AG10803 (cell line): ENCODE results near the gene TEX48.
A peak's percentile ranks its signal among the peaks of the same experiment; 100 is the strongest.

Experiments used
- DNase-seq: peaks from one replicate; pipeline ENCODE4 v3.0.0; 2010; ENCODE audit warnings: low read depth
- H3K4me3 ChIP-seq: 2 replicates; pipeline ENCODE4 v1.5.1; 2011; ENCODE audit warnings: mild to moderate bottlenecking, low read length, control low read depth
- TF ChIP-seq, protein P1 (sequence below): conservative IDR thresholded peaks from 2 replicates; pipeline ENCODE4 v1.5.1; 2011; ENCODE audit warnings: mild to moderate bottlenecking, low read length, control low read depth, inconsistent platforms

Gene TEX48

DNA sequence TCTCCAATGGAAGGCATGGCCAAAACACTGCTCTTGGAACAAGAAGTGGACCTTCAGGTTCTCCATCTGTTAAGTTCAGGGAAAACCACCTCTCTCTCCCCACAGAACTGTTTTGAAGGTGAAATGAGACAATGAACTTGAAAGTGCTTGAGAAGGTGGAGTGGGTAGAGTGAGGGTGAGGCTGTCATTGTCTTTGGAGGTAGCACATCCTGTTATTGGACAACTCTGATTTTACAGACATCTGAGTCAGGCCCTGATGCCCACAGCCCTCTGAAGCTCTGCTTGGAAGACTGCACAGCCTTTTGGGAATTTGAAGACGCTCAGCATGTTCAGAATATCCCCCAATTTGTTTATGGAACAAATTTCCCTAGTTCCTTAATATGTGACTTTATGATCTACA, 27.6 kb upstream of the TEX48 start:
- TF ChIP-seq, protein P1, sequence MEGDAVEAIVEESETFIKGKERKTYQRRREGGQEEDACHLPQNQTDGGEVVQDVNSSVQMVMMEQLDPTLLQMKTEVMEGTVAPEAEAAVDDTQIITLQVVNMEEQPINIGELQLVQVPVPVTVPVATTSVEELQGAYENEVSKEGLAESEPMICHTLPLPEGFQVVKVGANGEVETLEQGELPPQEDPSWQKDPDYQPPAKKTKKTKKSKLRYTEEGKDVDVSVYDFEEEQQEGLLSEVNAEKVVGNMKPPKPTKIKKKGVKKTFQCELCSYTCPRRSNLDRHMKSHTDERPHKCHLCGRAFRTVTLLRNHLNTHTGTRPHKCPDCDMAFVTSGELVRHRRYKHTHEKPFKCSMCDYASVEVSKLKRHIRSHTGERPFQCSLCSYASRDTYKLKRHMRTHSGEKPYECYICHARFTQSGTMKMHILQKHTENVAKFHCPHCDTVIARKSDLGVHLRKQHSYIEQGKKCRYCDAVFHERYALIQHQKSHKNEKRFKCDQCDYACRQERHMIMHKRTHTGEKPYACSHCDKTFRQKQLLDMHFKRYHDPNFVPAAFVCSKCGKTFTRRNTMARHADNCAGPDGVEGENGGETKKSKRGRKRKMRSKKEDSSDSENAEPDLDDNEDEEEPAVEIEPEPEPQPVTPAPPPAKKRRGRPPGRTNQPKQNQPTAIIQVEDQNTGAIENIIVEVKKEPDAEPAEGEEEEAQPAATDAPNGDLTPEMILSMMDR, result no peak
- DNase-seq, result no peak

DNA sequence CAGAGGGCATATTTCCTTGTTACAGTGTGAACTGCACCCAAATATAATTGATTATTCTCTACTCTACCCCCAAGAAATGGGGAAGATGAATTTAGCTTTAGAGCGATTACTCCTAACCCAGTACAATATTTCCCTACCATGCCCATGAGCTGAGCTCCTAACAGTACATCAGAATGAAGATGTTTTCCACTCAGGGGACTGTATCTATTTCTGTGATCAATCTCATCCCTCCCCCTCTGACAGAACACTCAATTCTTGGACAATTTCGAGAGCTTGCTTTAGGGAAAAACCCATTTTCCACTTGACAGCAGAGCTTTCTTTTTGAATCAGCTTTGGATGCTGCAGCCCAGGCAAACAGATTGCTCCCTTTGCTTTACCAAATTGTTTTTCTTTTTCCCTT, 24.7 kb upstream of the TEX48 start:
- DNase-seq, result no peak
- TF ChIP-seq, protein P1, result no peak
- no peak overlapping the region for H3K4me3 ChIP-seq

More for the DNA sequence above, 27.6 kb upstream of the TEX48 start:
- no peak overlapping the region for H3K4me3 ChIP-seq

DNA sequence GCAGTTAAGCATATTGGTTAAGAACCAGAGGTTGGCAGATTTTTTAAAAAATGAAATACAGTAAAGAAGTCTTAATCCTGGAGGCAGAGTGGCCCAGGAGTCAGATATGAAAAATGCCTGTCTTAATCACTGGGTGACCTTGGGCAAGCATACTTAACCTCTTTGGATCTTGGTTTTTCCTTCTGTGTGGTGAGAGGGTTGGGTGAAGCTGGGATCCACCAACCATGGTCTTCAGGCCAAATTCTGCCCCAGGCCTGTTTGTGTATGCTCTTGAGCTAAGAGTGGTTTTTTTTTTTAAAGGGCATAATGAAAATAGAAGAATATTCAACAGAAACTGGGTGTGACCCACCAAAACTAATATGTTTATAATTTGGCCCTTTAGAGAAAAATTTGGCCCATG, 20.0 kb upstream of the TEX48 start:
- H3K4me3 ChIP-seq, result no peak overlapping the region
- DNase-seq, result no peak
- TF ChIP-seq, protein P1, result no peak

DNA sequence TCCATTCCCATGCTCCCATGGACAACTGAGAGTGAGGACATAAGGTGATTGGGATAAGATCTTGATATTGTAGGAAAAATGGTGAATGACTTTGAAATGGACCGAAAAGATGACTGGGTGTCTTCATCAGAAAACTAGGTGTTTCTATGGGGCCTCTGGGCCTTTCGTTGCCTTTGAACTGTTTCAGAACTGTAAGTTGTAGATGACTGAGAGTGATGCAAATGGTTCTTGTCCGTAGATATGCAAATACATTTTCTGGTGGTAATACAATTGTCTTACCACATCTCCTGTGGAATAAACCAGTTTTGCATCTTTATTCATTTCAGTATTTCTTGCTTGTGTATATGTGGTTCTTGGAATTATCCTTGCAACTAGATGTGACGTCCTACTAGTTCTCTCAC, 16.0 kb upstream of the TEX48 start:
- TF ChIP-seq, protein P1, result no peak
- DNase-seq, result no peak

DNA sequence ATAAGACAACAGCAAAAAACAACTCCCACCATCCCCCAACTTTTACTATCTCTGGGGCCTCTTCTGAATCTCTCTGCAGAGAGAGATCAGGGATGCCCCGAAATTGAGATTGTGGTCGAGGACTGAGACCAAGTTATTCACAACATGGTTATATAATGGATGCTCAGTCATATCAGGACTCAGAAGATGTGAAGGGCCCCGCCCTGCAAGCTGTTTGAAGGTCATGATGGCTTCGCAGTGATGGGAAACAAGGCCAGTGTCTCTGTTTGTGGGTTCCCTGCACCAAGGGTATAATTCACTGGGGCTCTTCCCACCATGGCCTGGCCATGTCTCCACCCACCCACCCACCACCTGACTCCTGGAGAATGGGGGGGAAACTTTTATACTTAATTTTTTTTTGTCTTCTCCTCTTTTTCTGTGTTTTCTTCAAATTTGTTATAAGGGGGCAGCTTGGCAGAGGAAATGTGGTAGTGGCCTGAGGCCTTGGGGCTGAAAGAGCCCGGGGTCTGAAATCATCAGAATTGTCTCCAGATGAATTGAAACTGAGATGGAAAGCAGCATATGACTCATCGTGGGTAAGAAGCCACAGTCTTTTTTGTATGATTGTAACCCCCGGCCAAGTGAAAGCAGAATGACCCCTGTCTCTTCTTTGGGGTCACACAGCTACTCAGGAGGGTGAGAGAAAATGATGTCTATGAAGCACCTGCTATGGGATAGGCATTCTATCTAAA, 15.0 kb upstream of the TEX48 start:
- no peak for DNase-seq
- TF ChIP-seq, protein P1, result no peak
- H3K4me3 ChIP-seq, result no peak overlapping the region

More for the DNA sequence above, 16.0 kb upstream of the TEX48 start:
- H3K4me3 ChIP-seq, result no peak overlapping the region

DNA sequence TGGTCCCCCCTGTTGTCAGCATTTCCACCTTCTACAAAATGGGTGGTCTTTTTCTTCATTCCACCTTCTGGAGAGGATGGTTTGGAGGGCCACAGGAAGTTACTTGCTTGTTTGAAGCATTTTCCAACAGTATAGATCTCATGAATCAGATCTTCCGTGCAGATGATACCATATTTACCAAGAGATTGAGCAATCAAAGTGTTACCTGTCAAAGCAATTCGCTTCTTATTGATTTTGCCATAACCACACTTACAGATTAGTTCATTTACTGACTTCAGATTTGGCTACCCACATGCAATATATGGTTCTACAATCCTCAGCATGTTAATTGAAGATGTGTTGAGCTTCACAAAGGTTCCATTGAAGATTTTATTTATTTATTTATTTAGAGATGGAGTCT, 14.0 kb upstream of the TEX48 start:
- DNase-seq, result no peak
- no peak overlapping the region for H3K4me3 ChIP-seq
- TF ChIP-seq, protein P1, result no peak

DNA sequence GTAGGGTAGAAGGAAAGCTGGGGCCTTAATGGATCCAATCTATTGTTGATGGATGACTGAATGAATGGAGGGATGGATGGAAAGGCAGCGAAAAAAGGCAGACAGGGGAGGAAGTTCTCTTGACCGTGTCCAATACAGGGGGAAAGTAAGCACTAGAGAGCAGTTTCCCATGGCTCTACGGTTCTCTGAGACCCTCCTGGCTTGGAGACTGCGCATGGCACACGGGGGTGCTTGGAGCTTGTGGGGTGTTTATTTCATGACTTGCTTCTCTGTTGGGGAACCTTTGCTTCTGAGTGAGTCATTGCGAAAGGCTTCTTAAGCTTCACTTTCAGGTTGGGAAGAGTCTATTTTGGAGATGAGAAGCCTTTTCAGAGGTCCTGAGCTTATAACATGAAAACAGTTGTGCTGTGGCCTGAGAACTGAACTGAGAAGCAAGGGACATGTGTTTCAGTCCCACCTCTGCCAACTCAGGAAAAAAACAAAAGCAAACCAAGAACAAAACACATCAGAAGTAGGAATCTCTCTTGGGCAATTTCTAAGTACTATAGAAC, 12.8 kb upstream of the TEX48 start:
- peak; percentile 35 for DNase-seq
- TF ChIP-seq, protein P1, result no peak
- H3K4me3 ChIP-seq, result no peak overlapping the region
